H1 (cell line): Measurements from ENCODE around the gene MRPS25. TPM values are rescaled to one million over a fixed set of nuclear protein-coding genes. Genes with fewer than 3 reads are reported as not detected.

Experiments used
- CTCF ChIA-PET: fragments of 300-600 bp; sonication (Branson Sonifier 250); formaldehyde crosslinking; loops from one replicate; lab custom pipeline; 2021; ENCODE audit not compliant: partially characterized antibody; lab: Charles Lee
- POLR2A ChIA-PET: fragments of 300-600 bp; sonication (Branson Sonifier 250); formaldehyde crosslinking; loops from one replicate; lab custom pipeline; 2021; ENCODE audit warnings: inconsistent platforms; ENCODE audit not compliant: partially characterized antibody; lab: Charles Lee
- DNase-seq, 2 experiments: peaks; one replicate each; pipeline versions ENCODE4 v3.0.0 to v3.0.0-alpha.2; 2010 to 2022; ENCODE audit warnings: low spot score in 2 of 2, low read depth in 1 of 2, mixed read lengths in 1 of 2
- FAIRE-seq: peaks from 2 replicates; lab custom pipeline; 2011; peaks lifted over from hg19 to GRCh38; lab: Jason Lieb, UNC
- H2AFZ ChIP-seq: 2 replicates; pipeline ENCODE4 v1.8.1; 2012; ENCODE audit warnings: low read length, inconsistent platforms
- H2AK5ac ChIP-seq: 2 replicates; pipeline ENCODE4 v1.6.1; 2013; ENCODE audit warnings: low read depth, low read length
- H2BK120ac ChIP-seq: replicated peaks from 2 replicates; pipeline ENCODE3; 2013; ENCODE audit warnings: low read depth, low read length, inconsistent platforms
- H2BK12ac ChIP-seq: 2 replicates; pipeline ENCODE4 v1.6.1; 2013; ENCODE audit warnings: low read depth, low read length
- H2BK15ac ChIP-seq: 2 replicates; pipeline ENCODE4 v1.6.1; 2013; ENCODE audit warnings: low read length
- H2BK20ac ChIP-seq: 2 replicates; pipeline ENCODE4 v1.6.1; 2013; ENCODE audit warnings: low read length
- H2BK5ac ChIP-seq: 2 replicates; pipeline ENCODE4 v1.6.1; 2013; ENCODE audit warnings: low read depth, low read length
- H3K14ac ChIP-seq: 2 replicates; pipeline ENCODE4 v1.6.1; 2013; ENCODE audit warnings: inconsistent platforms; ENCODE audit not compliant: insufficient read length
- H3K18ac ChIP-seq: 2 replicates; pipeline ENCODE4 v1.6.1; 2013; ENCODE audit warnings: low read length; ENCODE audit errors: extremely low read depth
- H3K23ac ChIP-seq: 2 replicates; pipeline ENCODE4 v1.6.1; 2013; ENCODE audit warnings: inconsistent platforms; ENCODE audit not compliant: insufficient read length
- H3K23me2 ChIP-seq: 2 replicates; pipeline ENCODE4 v1.6.1; 2013; ENCODE audit warnings: low read depth, low read length
- H3K27ac ChIP-seq: 2 replicates; pipeline ENCODE4 v1.6.1; 2011; ENCODE audit warnings: low read depth, low read length, inconsistent platforms
- H3K27me3 ChIP-seq, 4 experiments: replicated peaks in 1 of 4; 1 replicate in 1 of 4; 2 replicates in 3 of 4; pipeline versions ENCODE4 v1.6.1 to v1.8.1; 2011 to 2013; ENCODE audit warnings: low read length in 3 of 4, mild to moderate bottlenecking in 3 of 4, inconsistent platforms in 2 of 4, mixed read lengths in 2 of 4, moderate library complexity in 1 of 4; ENCODE audit not compliant: control insufficient read depth in 3 of 4, insufficient read depth in 3 of 4; ENCODE audit errors: extremely low read depth in 1 of 4
- H3K36me3 ChIP-seq, 4 experiments: 2 replicates each; pipeline versions ENCODE4 v1.6.1 to v1.8.1; 2011 to 2013; ENCODE audit warnings: mild to moderate bottlenecking in 4 of 4, low read length in 3 of 4, moderate library complexity in 2 of 4, control low read depth in 1 of 4, inconsistent platforms in 1 of 4; ENCODE audit not compliant: insufficient read depth in 4 of 4, control insufficient read depth in 2 of 4
- H3K4ac ChIP-seq: replicated peaks from 2 replicates; pipeline ENCODE3; 2013; ENCODE audit warnings: low read length, low read depth, mixed read lengths, inconsistent platforms; ENCODE audit not compliant: insufficient read length
- H3K4me1 ChIP-seq, 4 experiments: replicated peaks in 1 of 4; 1 replicate in 1 of 4; 2 replicates in 3 of 4; pipeline versions ENCODE4 v1.6.1 to v1.8.1; 2011 to 2013; ENCODE audit warnings: low read length in 3 of 4, inconsistent platforms in 2 of 4, mixed read lengths in 1 of 4; ENCODE audit not compliant: insufficient read depth in 4 of 4, control insufficient read depth in 3 of 4
- H3K4me2 ChIP-seq, 2 experiments: 2 replicates each; pipeline versions ENCODE4 v1.6.1 to v1.8.1; 2011 to 2013; ENCODE audit warnings: low read depth in 2 of 2, low read length in 2 of 2, control low read depth in 1 of 2, inconsistent platforms in 1 of 2, mild to moderate bottlenecking in 1 of 2; ENCODE audit not compliant: insufficient read depth in 1 of 2
- H3K4me3 ChIP-seq, 4 experiments: fragments of 200-600, 300-600 bp in 1 of 4; sonication (generic), shearing (Covaris generic), sonication (Bioruptor Twin) in 1 of 4; 2 replicates each; pipeline versions ENCODE4 v1.5.1 to v1.8.1; 2011 to 2016; ENCODE audit warnings: low read length in 4 of 4, low read depth in 3 of 4, control low read depth in 2 of 4, inconsistent platforms in 2 of 4, mild to moderate bottlenecking in 2 of 4, mixed read lengths in 1 of 4, moderate library complexity in 1 of 4; ENCODE audit not compliant: insufficient read depth in 2 of 4; ENCODE audit errors: extremely low read depth in 1 of 4
- H3K56ac ChIP-seq: replicated peaks from 2 replicates; pipeline ENCODE3; 2013; ENCODE audit warnings: low read depth, mild to moderate bottlenecking, mixed read lengths, low read length, inconsistent platforms; ENCODE audit not compliant: insufficient read length
- H3K79me1 ChIP-seq: 2 replicates; pipeline ENCODE4 v1.6.1; 2013; ENCODE audit warnings: low read depth, low read length, control low read depth
- H3K79me2 ChIP-seq, 2 experiments: 2 replicates each; pipeline versions ENCODE4 v1.6.1 to v1.8.1; 2012 to 2013; ENCODE audit warnings: low read length in 2 of 2, mild to moderate bottlenecking in 2 of 2, inconsistent platforms in 1 of 2; ENCODE audit not compliant: insufficient read depth in 2 of 2, control insufficient read depth in 1 of 2
- H3K9ac ChIP-seq, 4 experiments: replicated peaks in 1 of 4; 1 replicate in 1 of 4; 2 replicates in 3 of 4; pipeline versions ENCODE4 v1.6.1 to v1.8.1; 2011 to 2013; ENCODE audit warnings: low read depth in 3 of 4, low read length in 3 of 4, control low read depth in 2 of 4, mild to moderate bottlenecking in 2 of 4, moderate library complexity in 2 of 4, inconsistent platforms in 1 of 4; ENCODE audit errors: extremely low read depth in 1 of 4
- H3K9me3 ChIP-seq, 2 experiments: 2 replicates each; pipeline versions ENCODE4 v1.6.1 to v1.8.1; 2012 to 2013; ENCODE audit warnings: mild to moderate bottlenecking in 2 of 2, moderate library complexity in 2 of 2, control low read depth in 1 of 2, inconsistent platforms in 1 of 2, low read depth in 1 of 2, low read length in 1 of 2, mixed read lengths in 1 of 2; ENCODE audit not compliant: insufficient read depth in 2 of 2
- H4K20me1 ChIP-seq, 2 experiments: replicated peaks in 1 of 2; 2 replicates each; pipeline versions ENCODE3 to v1.8.1; 2011 to 2013; ENCODE audit warnings: inconsistent platforms in 2 of 2, low read length in 2 of 2, mild to moderate bottlenecking in 1 of 2; ENCODE audit not compliant: insufficient read depth in 2 of 2, control insufficient read depth in 1 of 2
- H4K5ac ChIP-seq: 2 replicates; pipeline ENCODE4 v1.6.1; 2013; ENCODE audit warnings: low read length, low read depth, mixed read lengths, inconsistent platforms; ENCODE audit not compliant: insufficient read length
- H4K8ac ChIP-seq: 2 replicates; pipeline ENCODE4 v1.8.0; 2013; ENCODE audit warnings: mild to moderate bottlenecking, moderate library complexity, low read length, inconsistent platforms; ENCODE audit not compliant: insufficient read depth; ENCODE audit errors: extremely low read depth
- H4K91ac ChIP-seq: replicated peaks from 2 replicates; pipeline ENCODE3; 2013; ENCODE audit warnings: low read length, mixed read lengths, inconsistent platforms; ENCODE audit not compliant: insufficient read length
- TBP ChIP-seq: IDR thresholded peaks from 2 replicates; pipeline ENCODE4 v1.6.1; 2011; ENCODE audit warnings: low read depth, low read length, improper control_type of control experiment
- WGBS, 2 experiments: shearing (Covaris generic) in 1 of 2; methylation state at CpG; one replicate each; pipeline versions ENCODE4 v1.1.6 to v1.1.7; 2013 to 2015; ENCODE audit warnings: low lambda C conversion rate in 2 of 2, mixed read lengths in 2 of 2, inconsistent platforms in 1 of 2, low coverage in 1 of 2, missing lambda C conversion rate in 1 of 2; ENCODE audit not compliant: insufficient replicate concordance in 2 of 2, insufficient coverage in 1 of 2, insufficient read length in 1 of 2; ENCODE audit errors: extremely low coverage in 1 of 2, missing lambda C conversion rate in 1 of 2; 5-methylcytosine and 5-hydroxymethylcytosine counted together
- polyA plus RNA-seq, 7 experiments: library from polyadenylated mRNA; depleted of rRNA in 3 of 7; stranded (reverse) in 5 of 7; unstranded in 2 of 7; fragments of >200 nt in 5 of 7; fragments of 200-250 nt in 2 of 7; gene quantifications; 1 replicate in 5 of 7; 2 replicates in 1 of 7; 4 replicates in 1 of 7; pipeline versions ENCODE4 v1.2.1 to v1.2.3, GENCODE V29; 2011 to 2013; ENCODE audit warnings: missing spikeins in 2 of 7, mixed read lengths in 2 of 7
- total RNA-seq: library from RNA; stranded (reverse); fragmentation: NEBNext Ultra II Directional; extraction: Animal tissue kit (Norgen Biotek cat#: 25700); gene quantifications from 2 replicates; pipeline ENCODE4 v1.2.1, GENCODE V29; 2021
- TF ChIP-seq, protein P1 (sequence below): IDR thresholded peaks from 2 replicates; pipeline ENCODE4 v1.6.1; 2011; ENCODE audit warnings: low read depth, mild to moderate bottlenecking, low read length; ENCODE audit not compliant: insufficient read depth

Gene MRPS25
- total and polyA plus RNA-seq, 2 of the 8 experiments (the other 6 are each of a cell fraction or from before 2014, with no cell fraction given) = 23.0 to 56.5 TPM

DNA sequence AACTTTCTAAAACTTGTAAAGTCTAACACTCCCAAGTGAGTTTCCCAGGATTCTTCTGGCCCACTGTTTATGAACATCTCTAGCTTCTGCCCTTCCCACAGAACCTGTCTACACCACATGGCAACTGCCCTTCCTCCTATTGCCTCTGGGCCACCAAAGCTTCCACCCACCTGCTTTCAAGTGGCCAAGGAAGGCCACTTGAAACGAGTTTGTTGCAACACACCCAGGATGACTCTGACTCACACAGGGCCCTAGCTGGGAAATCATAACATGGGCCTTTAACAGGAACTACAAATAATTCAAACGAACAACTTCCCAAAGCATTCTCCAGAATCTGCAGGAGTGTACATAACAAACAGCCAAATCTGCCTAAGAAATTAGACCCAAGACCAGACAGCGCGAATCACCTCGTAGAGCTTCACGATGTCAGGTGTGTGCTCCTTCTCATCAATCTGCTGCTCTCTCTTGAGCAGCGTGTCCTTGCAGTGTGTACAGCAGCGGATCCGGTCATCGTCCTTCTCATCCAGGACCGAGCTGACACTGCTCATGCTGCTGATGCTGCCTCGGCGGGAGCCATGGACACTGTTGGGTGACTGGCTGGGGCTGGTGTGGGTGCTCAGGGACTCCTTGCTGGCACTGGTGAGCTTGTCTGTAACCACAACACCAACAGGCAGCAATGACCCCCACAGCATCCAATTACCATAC is 17.0 kb upstream of the MRPS25 start:
- Histone ChIP-seq H3K27me3 (no peaks in the 10 kb centered on the region), H2BK15ac (no peak overlapping the region), H2AFZ (no peak overlapping the region), H4K5ac (no peak overlapping the region), H4K20me1 (peaks cover 0 to 3% of the 10 kb centered on the region in 2 experiments), H3K36me3 (peaks cover 4 to 40% (median 19%) of the 10 kb centered on the region in 4 experiments; a peak in 7 of 8 replicates), H2BK20ac (no peak overlapping the region), H3K4me2 (no peak overlapping the region), H3K23me2 (no peaks in the 10 kb centered on the region), H3K79me1 (no peaks in the 10 kb centered on the region), H3K18ac (no peak overlapping the region), H3K79me2 (no peaks in the 10 kb centered on the region), H4K91ac (no peak overlapping the region), H2AK5ac (no peak overlapping the region), H3K56ac (no peak overlapping the region), H3K9ac (no peak overlapping the region), H3K23ac (no peak overlapping the region), H3K14ac (no peak overlapping the region), H3K4me3 (no peak overlapping the region), H3K4ac (no peak overlapping the region), H3K27ac (no peak overlapping the region), H4K8ac (no peak overlapping the region), H3K9me3 (no peaks in the 10 kb centered on the region), H2BK12ac (no peak overlapping the region), H2BK5ac (no peak overlapping the region), H2BK120ac (no peak overlapping the region), H3K4me1 (no peaks in the 10 kb centered on the region)
- CTCF ChIA-PET = no interaction called here
- 94% methylated on average over 13 of the region's 13 CpGs; no CpG with 5 or more reads in 1 of the 2 experiments for WGBS, 2 experiments
- POLR2A ChIA-PET = interaction anchor here (0.6 to 1.1 kb wide), 2 partner anchors 17 to 30 kb away, joined by 3 read pairs; partner anchors contain the start of gene RBSN
- DNase-seq (no peak), FAIRE-seq (no peak)
- no peak for TF ChIP-seq TBP
- TF ChIP-seq, protein P1, sequence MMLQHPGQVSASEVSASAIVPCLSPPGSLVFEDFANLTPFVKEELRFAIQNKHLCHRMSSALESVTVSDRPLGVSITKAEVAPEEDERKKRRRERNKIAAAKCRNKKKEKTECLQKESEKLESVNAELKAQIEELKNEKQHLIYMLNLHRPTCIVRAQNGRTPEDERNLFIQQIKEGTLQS = no peak
